RWPE2 (cell line): ENCODE data around the gene MS4A10.

Source experiments
- ATAC-seq: fragments of 200-7000 bp; cut with Tn5 transposase; 3 replicates; pipeline ENCODE4 v1.9.1; 2021; ENCODE audit warnings: low read depth
- DNase-seq: peaks from one replicate; pipeline ENCODE4 v3.0.0-alpha.2; 2020; ENCODE audit warnings: low spot score
- H3K27ac ChIP-seq: fragments of 450-650 bp; 2 replicates; pipeline ENCODE4 v1.5.1; 2017; ENCODE audit warnings: mild to moderate bottlenecking; ENCODE audit not compliant: poor library complexity, severe bottlenecking
- H3K27me3 ChIP-seq: fragments of 250-450 bp; sonication (Bioruptor Pico); 2 replicates; pipeline ENCODE4 v1.5.1; 2021; ENCODE audit warnings: mild to moderate bottlenecking, moderate library complexity; ENCODE audit not compliant: insufficient read depth, poor library complexity, severe bottlenecking
- H3K36me3 ChIP-seq: fragments of 250-450 bp; sonication (Bioruptor Pico); 2 replicates; pipeline ENCODE4 v1.5.1; 2020; ENCODE audit warnings: low read depth, mild to moderate bottlenecking, moderate library complexity
- H3K4me1 ChIP-seq: fragments of 250-450 bp; sonication (Bioruptor Pico); 2 replicates; pipeline ENCODE4 v1.5.1; 2021; ENCODE audit warnings: mild to moderate bottlenecking, moderate library complexity; ENCODE audit not compliant: insufficient read depth, poor library complexity, severe bottlenecking
- H3K4me3 ChIP-seq: fragments of 250-450 bp; sonication (Bioruptor Pico); 2 replicates; pipeline ENCODE4 v1.5.1; 2021; ENCODE audit warnings: mild to moderate bottlenecking, moderate library complexity; ENCODE audit not compliant: severe bottlenecking
- H3K9me3 ChIP-seq: fragments of 250-450 bp; sonication (Bioruptor Pico); 2 replicates; pipeline ENCODE4 v1.5.1; 2021; ENCODE audit warnings: mild to moderate bottlenecking, moderate library complexity; ENCODE audit not compliant: severe bottlenecking
- CTCF ChIP-seq: fragments of 450-650 bp; IDR thresholded peaks from one replicate; pipeline ENCODE4 v1.5.1; 2017; ENCODE audit warnings: mild to moderate bottlenecking, moderate library complexity; ENCODE audit not compliant: poor library complexity, severe bottlenecking

The MS4A10 gene

GRCh38 chr11:60780774-60781173, 4.4 kb upstream of the MS4A10 start:
- Histone ChIP-seq H3K27ac (no peak overlapping the region), H3K9me3 (no peaks in the 10 kb centered on the region), H3K4me3 (no peak overlapping the region), H3K36me3 (no peaks in the 10 kb centered on the region), H3K4me1 (no peaks in the 10 kb centered on the region), H3K27me3 (no peaks in the 10 kb centered on the region)
- ATAC-seq (no peak), DNase-seq (no peak)
- no peak for TF ChIP-seq CTCF

- H3K4me1 ChIP-seq: no peaks in the 10 kb centered on the region
- no peak for ATAC-seq
- no peaks in the 10 kb centered on the region for H3K9me3 ChIP-seq
- no peak for TF ChIP-seq CTCF
- H3K4me3 ChIP-seq: no peak overlapping the region
- H3K36me3 ChIP-seq: no peaks in the 10 kb centered on the region
- H3K27me3 ChIP-seq: no peaks in the 10 kb centered on the region
- no peak overlapping the region for H3K27ac ChIP-seq
- DNase-seq: no peak
Observed at GRCh38 chr11:60781286-60781980, 3.7 kb upstream of the MS4A10 start.

- TF ChIP-seq CTCF: no peak
- no peak for DNase-seq
- Histone ChIP-seq H3K4me3 (no peak overlapping the region), H3K36me3 (no peaks in the 10 kb centered on the region), H3K27ac (no peak overlapping the region), H3K9me3 (no peaks in the 10 kb centered on the region), H3K4me1 (no peaks in the 10 kb centered on the region), H3K27me3 (no peaks in the 10 kb centered on the region)
- ATAC-seq: no peak
Observed at GRCh38 chr11:60781981-60782316, 3.2 kb upstream of the MS4A10 start.

- Histone ChIP-seq H3K36me3 (no peaks in the 10 kb centered on the region), H3K27ac (no peak overlapping the region), H3K9me3 (no peaks in the 10 kb centered on the region), H3K27me3 (no peaks in the 10 kb centered on the region), H3K4me1 (no peaks in the 10 kb centered on the region), H3K4me3 (no peak overlapping the region)
- no peak for ATAC-seq
- TF ChIP-seq CTCF: no peak
- DNase-seq: no peak
Observed at GRCh38 chr11:60782393-60783140, 2.6 kb upstream of the MS4A10 start.

GRCh38 chr11:60783141-60783484, 2.0 kb upstream of the MS4A10 start:
- Histone ChIP-seq H3K36me3 (no peaks in the 10 kb centered on the region), H3K27ac (no peak overlapping the region), H3K4me1 (no peaks in the 10 kb centered on the region), H3K27me3 (no peaks in the 10 kb centered on the region), H3K4me3 (no peak overlapping the region), H3K9me3 (no peaks in the 10 kb centered on the region)
- TF ChIP-seq CTCF: no peak
- ATAC-seq (no peak), DNase-seq (no peak)
